Astrocyte of the cerebellum (primary cell): ENCODE results near the gene SPHKAP.

Experiments
- DNase-seq: peaks from one replicate; pipeline ENCODE4 v3.0.0-alpha.2; 2011; ENCODE audit warnings: low read depth
- H3K4me3 ChIP-seq: 2 replicates; pipeline ENCODE4 v1.5.1; 2011; ENCODE audit warnings: mild to moderate bottlenecking, low read depth, low read length, moderate library complexity
- CTCF ChIP-seq: IDR thresholded peaks from 2 replicates; pipeline ENCODE4 v1.5.1; 2012; ENCODE audit warnings: low read length, low read depth, moderate library complexity, mild to moderate bottlenecking; ENCODE audit errors: missing control alignments
- in situ Hi-C: cut with HindIII; loops from 2 replicates; pipeline ENCODE4 v1.10.0; 2017; ENCODE audit warnings: low sequenced_read_pairs

The SPHKAP gene

DNA sequence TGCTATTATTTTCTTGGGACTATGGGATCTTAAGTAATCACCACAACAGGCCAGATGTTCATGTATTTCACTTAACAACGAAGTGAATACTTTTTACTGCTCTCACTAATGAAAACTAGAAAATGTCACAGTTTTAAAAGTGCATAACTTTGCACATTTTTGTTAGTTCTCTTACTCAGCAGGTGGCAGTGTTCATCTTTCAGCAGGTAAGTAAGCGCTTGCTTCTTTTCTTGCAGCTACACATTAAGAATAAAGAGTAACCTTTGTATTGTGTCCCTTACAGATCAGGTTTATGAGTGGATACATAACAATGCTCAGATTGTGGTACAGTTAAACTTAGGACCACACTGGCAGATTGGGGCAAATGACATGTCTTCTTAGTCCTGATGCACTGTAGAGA, 249.1 kb downstream of the SPHKAP start:
- in situ Hi-C loops, result no loop called here
- TF ChIP-seq CTCF, result no peak
- no peak overlapping the region for H3K4me3 ChIP-seq
- DNase-seq, result no peak

GRCh38 chr2:227932001-227932400, 249.5 kb downstream of the SPHKAP start:
- DNase-seq, result no peak
- in situ Hi-C loops, result no loop called here
- TF ChIP-seq CTCF, result no peak
- no peak overlapping the region for H3K4me3 ChIP-seq
